HepG2 (cell line): ENCODE data around the gene FAM83D. TPM values are rescaled to one million over a fixed set of nuclear protein-coding genes. Genes with fewer than 3 reads are reported as not detected.

Experiments used
- AGO2 ChIP-seq: fragments of 200-400 bp; formaldehyde crosslinking; optimal IDR thresholded peaks from 2 replicates; pipeline ENCODE3; 2017; ENCODE audit warnings: mild to moderate bottlenecking, low read depth, low read length, moderate library complexity
- BORCS8-MEF2B ChIP-seq: sonication (generic); formaldehyde crosslinking; IDR thresholded peaks from 2 replicates; pipeline ENCODE4 v1.8.0; 2022; ENCODE audit warnings: mild to moderate bottlenecking, missing genetic modification reagents
- CEBPZ ChIP-seq: IDR thresholded peaks from 2 replicates; pipeline ENCODE4 v1.6.1; 2012; ENCODE audit warnings: low read length, improper control_type of control experiment
- DNMT1 ChIP-seq: sonication (generic); formaldehyde crosslinking; IDR thresholded peaks from 2 replicates; pipeline ENCODE4 v1.5.1; 2020; ENCODE audit warnings: mild to moderate bottlenecking, missing genetic modification reagents
- KLF16 ChIP-seq, 2 experiments: sonication (generic) in 1 of 2; formaldehyde crosslinking in 1 of 2; IDR thresholded peaks; 2 replicates each; pipeline versions ENCODE4 v1.6.1 to v1.8.0; 2016 to 2023; ENCODE audit warnings: missing genetic modification reagents in 2 of 2, missing compliant biosample characterization in 1 of 2
- RBAK ChIP-seq: sonication (generic); formaldehyde crosslinking; IDR thresholded peaks from 2 replicates; pipeline ENCODE4 v1.5.1; 2020; ENCODE audit warnings: mild to moderate bottlenecking, missing genetic modification reagents
- SCMH1 ChIP-seq: sonication (generic); formaldehyde crosslinking; IDR thresholded peaks from 2 replicates; pipeline ENCODE4 v1.9.0; 2021; ENCODE audit warnings: missing genetic modification reagents, mild to moderate bottlenecking, borderline replicate concordance
- ZBTB34 ChIP-seq: sonication (generic); formaldehyde crosslinking; IDR thresholded peaks from 2 replicates; pipeline ENCODE4 v1.8.0; 2022; ENCODE audit warnings: mild to moderate bottlenecking, missing genetic modification reagents
- ZBTB8A ChIP-seq: sonication (generic); formaldehyde crosslinking; IDR thresholded peaks from 2 replicates; pipeline ENCODE4 v1.4.0; 2020; ENCODE audit warnings: mild to moderate bottlenecking, low read depth, missing genetic modification reagents, borderline replicate concordance
- ZFY ChIP-seq: sonication (generic); formaldehyde crosslinking; IDR thresholded peaks from 2 replicates; pipeline ENCODE4 v1.4.0; 2020; ENCODE audit warnings: missing genetic modification reagents
- ZMAT5 ChIP-seq: sonication (generic); formaldehyde crosslinking; IDR thresholded peaks from 2 replicates; pipeline ENCODE4 v1.5.0; 2020; ENCODE audit warnings: mild to moderate bottlenecking, low read depth, missing genetic modification reagents, borderline replicate concordance
- ZNF121 ChIP-seq: sonication (generic); formaldehyde crosslinking; IDR thresholded peaks from 2 replicates; pipeline ENCODE4 v1.5.0; 2020; ENCODE audit warnings: mild to moderate bottlenecking, missing genetic modification reagents
- ZNF225 ChIP-seq: sonication (generic); formaldehyde crosslinking; IDR thresholded peaks from 2 replicates; pipeline ENCODE4 v1.4.0; 2020; ENCODE audit warnings: mild to moderate bottlenecking, missing genetic modification reagents
- ZNF24 ChIP-seq: fragments of 450-650 bp; IDR thresholded peaks from 2 replicates; pipeline ENCODE4 v1.6.1; 2017; ENCODE audit warnings: antibody characterized with exemption, mild to moderate bottlenecking
- ZNF260 ChIP-seq: sonication (generic); formaldehyde crosslinking; IDR thresholded peaks from 2 replicates; pipeline ENCODE4 v1.4.0; 2020; ENCODE audit warnings: missing genetic modification reagents, low read depth, mild to moderate bottlenecking, borderline replicate concordance
- ZNF563 ChIP-seq: sonication (generic); formaldehyde crosslinking; IDR thresholded peaks from 2 replicates; pipeline ENCODE4 v1.8.0; 2022; ENCODE audit warnings: mild to moderate bottlenecking, moderate library complexity, missing genetic modification reagents
- ZNF678 ChIP-seq: sonication (generic); formaldehyde crosslinking; IDR thresholded peaks from 2 replicates; pipeline ENCODE4 v1.4.0; 2020; ENCODE audit warnings: mild to moderate bottlenecking, missing genetic modification reagents
- ZNF687 ChIP-seq: sonication (generic); formaldehyde crosslinking; IDR thresholded peaks from 2 replicates; pipeline ENCODE4 v1.5.1; 2020; ENCODE audit warnings: mild to moderate bottlenecking, missing genetic modification reagents, moderate library complexity
- polyA plus RNA-seq, 8 experiments: library from polyadenylated mRNA; depleted of rRNA in 3 of 8; stranded (reverse) in 7 of 8; unstranded in 1 of 8; fragments of >200 nt; fragmentation: Illumina TruSeq in 4 of 8; extraction: Trizol in 4 of 8; gene quantifications; 2 replicates each; pipeline versions ENCODE4 v1.2.1 to v1.2.3, GENCODE V29; 2011 to 2016; ENCODE audit warnings: low read depth in 4 of 8, missing spikeins in 1 of 8, mixed read lengths in 1 of 8; ENCODE audit not compliant: insufficient read depth in 1 of 8
- total RNA-seq, 5 experiments: library from RNA; depleted of rRNA; stranded (reverse); fragments of >200 nt; fragmentation: Illumina TruSeq; extraction: Trizol; gene quantifications; 2 replicates each; pipeline ENCODE4 v1.2.3, GENCODE V29; 2016; ENCODE audit warnings: low read depth in 1 of 5

FAM83D gene
- total and polyA plus RNA-seq, 2 of the 13 experiments (the other 11 are each of a cell fraction or from before 2014, with no cell fraction given): 51.4 to 64.0 TPM

- TF ChIP-seq CEBPZ: no peak
- no peak for TF ChIP-seq ZBTB34 (CRISPR knock-in tag)
- no peak for TF ChIP-seq ZNF24
- no peak for TF ChIP-seq KLF16 (CRISPR knock-in tag; IDR thresholded peaks at IDR 0.05)
- peak; percentile 43; the same call in 1 of the 2 replicates for TF ChIP-seq BORCS8-MEF2B (CRISPR knock-in tag)
- no peak for TF ChIP-seq ZMAT5 (CRISPR knock-in tag)
- TF ChIP-seq ZNF563 (CRISPR knock-in tag): no peak; the same call in 1 of the 2 replicates
- no peak for TF ChIP-seq ZFY (CRISPR knock-in tag)
- TF ChIP-seq RBAK: no peak
- TF ChIP-seq ZNF121 (CRISPR knock-in tag): no peak
- peak; percentile 27; the same call in 1 of the 2 replicates for TF ChIP-seq ZNF225 (CRISPR knock-in tag)
- TF ChIP-seq ZNF678 (CRISPR knock-in tag): no peak
- no peak for TF ChIP-seq SCMH1 (CRISPR knock-in tag)
- TF ChIP-seq ZBTB8A (CRISPR knock-in tag): no peak
- TF ChIP-seq ZNF687: 0 out of 2 replicates have a peak, but pooled peaks have one; percentile 38
- TF ChIP-seq ZNF260 (CRISPR knock-in tag): no peak
- TF ChIP-seq DNMT1 (CRISPR knock-in tag): no peak
- TF ChIP-seq AGO2: no peak
Measured at GRCh38 chr20:38927902-38928578, 1.8 kb downstream of the FAM83D start (continued).
